Stimulated activated CD4-positive, alpha-beta T cell treated with anti-CD3 and anti-CD28 coated beads, Interleukin-12 subunit alpha, Interleukin-12 subunit beta, amount 100 ng/mL, for 24 hours (primary cell): ENCODE measurements around the gene ARID3B.
"Not testable (repeated sequence)": the region's sequence is repeated elsewhere in the genome, so short reads cannot be mapped to it uniquely, and the experiment has no call there.

Source experiments
- DNase-seq, 2 experiments: peaks; one replicate each; pipeline ENCODE4 v3.0.0-alpha.2; 2020; ENCODE audit warnings: low read depth in 2 of 2

Gene ARID3B

GRCh38 chr15:74535388-74536084, 5.5 kb upstream of the ARID3B start:
- no peak for DNase-seq

- DNase-seq = no peak
These were observed 3.3 kb upstream of the ARID3B start for GRCh38 chr15:74537736-74538135.

- DNase-seq = not testable (repeated sequence)
These were observed 1.5 kb upstream of the ARID3B start for GRCh38 chr15:74539521-74539920.

- DNase-seq = no peak
These were observed 759 bp upstream of the ARID3B start for GRCh38 chr15:74540161-74540760.

- peak; percentile 39 to 62 for DNase-seq
These were observed 610 bp downstream of the ARID3B start for GRCh38 chr15:74541494-74542165.

- no peak for DNase-seq
These were observed 1.4 kb downstream of the ARID3B start for GRCh38 chr15:74542166-74543042.

GRCh38 chr15:74543043-74543422, 2.0 kb downstream of the ARID3B start:
- no peak for DNase-seq

GRCh38 chr15:74543583-74543982, 2.6 kb downstream of the ARID3B start:
- DNase-seq = no peak

GRCh38 chr15:74545086-74545485, 4.1 kb downstream of the ARID3B start:
- DNase-seq = no peak

- peak; percentile 89 to 95 for DNase-seq
These were observed 5.0 kb downstream of the ARID3B start for GRCh38 chr15:74545776-74546656.

GRCh38 chr15:74547616-74548015, 6.6 kb downstream of the ARID3B start:
- DNase-seq = no peak

- DNase-seq = no peak
These were observed 7.2 kb downstream of the ARID3B start for GRCh38 chr15:74548241-74548640.

GRCh38 chr15:74549816-74550215, 8.8 kb downstream of the ARID3B start:
- DNase-seq = no peak

- no peak for DNase-seq
These were observed 10.7 kb downstream of the ARID3B start for GRCh38 chr15:74551714-74552113.

- DNase-seq = no peak
These were observed 11.9 kb downstream of the ARID3B start for GRCh38 chr15:74552773-74553441.

- no peak for DNase-seq
These were observed 14.2 kb downstream of the ARID3B start for GRCh38 chr15:74555192-74555591.

GRCh38 chr15:74558706-74559105, 17.7 kb downstream of the ARID3B start:
- no peak for DNase-seq

- DNase-seq = no peak
These were observed 22.4 kb downstream of the ARID3B start for GRCh38 chr15:74563442-74563841.

GRCh38 chr15:74564182-74564581, 23.2 kb downstream of the ARID3B start:
- DNase-seq = no peak

GRCh38 chr15:74565381-74566085, 24.5 kb downstream of the ARID3B start:
- no peak for DNase-seq
